Stimulated activated CD8-positive, alpha-beta memory T cell treated with anti-CD3 and anti-CD28 coated beads, Interleukin-15, amount 100 ng/mL, for 48 hours (primary cell): ENCODE measurements around the gene PRDM16.
"Not testable (repeated sequence)": the region's sequence is repeated elsewhere in the genome, so short reads cannot be mapped to it uniquely, and the experiment has no call there.

Experiments used
- DNase-seq, 2 donors: peaks; one replicate each; pipeline ENCODE4 v3.0.0-alpha.2; 2020; ENCODE audit warnings: low read depth in 2 of 2

Gene PRDM16

GRCh38 chr1:3279182-3279470 is 210.1 kb downstream of the PRDM16 start:
- DNase-seq, result no peak

GRCh38 chr1:3281735-3282134 is 212.7 kb downstream of the PRDM16 start:
- no peak for DNase-seq

GRCh38 chr1:3282186-3282585 is 213.2 kb downstream of the PRDM16 start:
- no peak for DNase-seq

GRCh38 chr1:3282656-3283430 is 213.8 kb downstream of the PRDM16 start:
- DNase-seq, result no peak

GRCh38 chr1:3283849-3284248 is 214.8 kb downstream of the PRDM16 start:
- DNase-seq, result no peak

GRCh38 chr1:3284691-3285090 is 215.7 kb downstream of the PRDM16 start:
- no peak for DNase-seq

- no peak for DNase-seq
Observed at GRCh38 chr1:3285106-3285740, 216.2 kb downstream of the PRDM16 start.

GRCh38 chr1:3287095-3287494 is 218.1 kb downstream of the PRDM16 start:
- DNase-seq, result not testable (repeated sequence)

GRCh38 chr1:3287656-3288160 is 218.7 kb downstream of the PRDM16 start:
- no peak for DNase-seq

GRCh38 chr1:3289502-3289901 is 220.5 kb downstream of the PRDM16 start:
- DNase-seq, result no peak

GRCh38 chr1:3290438-3290837 is 221.4 kb downstream of the PRDM16 start:
- DNase-seq, result no peak

- no peak for DNase-seq
Observed at GRCh38 chr1:3290915-3291314, 221.9 kb downstream of the PRDM16 start.

- no peak for DNase-seq
Observed at GRCh38 chr1:3292051-3292722, 223.2 kb downstream of the PRDM16 start.

- DNase-seq, result no peak
Observed at GRCh38 chr1:3292868-3293562, 224.0 kb downstream of the PRDM16 start.

- no peak for DNase-seq
Observed at GRCh38 chr1:3293563-3294080, 224.6 kb downstream of the PRDM16 start.

- DNase-seq, result no peak
Observed at GRCh38 chr1:3294450-3294849, 225.4 kb downstream of the PRDM16 start.

- DNase-seq, result no peak
Observed at GRCh38 chr1:3295846-3296245, 226.8 kb downstream of the PRDM16 start.

- DNase-seq, result no peak
Observed at GRCh38 chr1:3296326-3296725, 227.3 kb downstream of the PRDM16 start.

GRCh38 chr1:3296826-3297225 is 227.8 kb downstream of the PRDM16 start:
- no peak for DNase-seq

- DNase-seq, result no peak
Observed at GRCh38 chr1:3297756-3298155, 228.8 kb downstream of the PRDM16 start.

- DNase-seq, result no peak
Observed at GRCh38 chr1:3298197-3298596, 229.2 kb downstream of the PRDM16 start.

- no peak for DNase-seq
Observed at GRCh38 chr1:3304246-3304645, 235.2 kb downstream of the PRDM16 start.
